Stimulated activated CD4-positive, alpha-beta T cell treated with anti-CD3 and anti-CD28 coated beads, Interleukin-4, amount 100 ng/mL, for 1 hour (primary cell): ENCODE results near the gene IFIT3.
"Not testable (repeated sequence)": the region's sequence is repeated elsewhere in the genome, so short reads cannot be mapped to it uniquely, and the experiment has no call there.

Source experiments
- DNase-seq: peaks from one replicate; pipeline ENCODE4 v3.0.0-alpha.2; 2020

IFIT3 gene, protein sequence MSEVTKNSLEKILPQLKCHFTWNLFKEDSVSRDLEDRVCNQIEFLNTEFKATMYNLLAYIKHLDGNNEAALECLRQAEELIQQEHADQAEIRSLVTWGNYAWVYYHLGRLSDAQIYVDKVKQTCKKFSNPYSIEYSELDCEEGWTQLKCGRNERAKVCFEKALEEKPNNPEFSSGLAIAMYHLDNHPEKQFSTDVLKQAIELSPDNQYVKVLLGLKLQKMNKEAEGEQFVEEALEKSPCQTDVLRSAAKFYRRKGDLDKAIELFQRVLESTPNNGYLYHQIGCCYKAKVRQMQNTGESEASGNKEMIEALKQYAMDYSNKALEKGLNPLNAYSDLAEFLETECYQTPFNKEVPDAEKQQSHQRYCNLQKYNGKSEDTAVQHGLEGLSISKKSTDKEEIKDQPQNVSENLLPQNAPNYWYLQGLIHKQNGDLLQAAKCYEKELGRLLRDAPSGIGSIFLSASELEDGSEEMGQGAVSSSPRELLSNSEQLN

DNA sequence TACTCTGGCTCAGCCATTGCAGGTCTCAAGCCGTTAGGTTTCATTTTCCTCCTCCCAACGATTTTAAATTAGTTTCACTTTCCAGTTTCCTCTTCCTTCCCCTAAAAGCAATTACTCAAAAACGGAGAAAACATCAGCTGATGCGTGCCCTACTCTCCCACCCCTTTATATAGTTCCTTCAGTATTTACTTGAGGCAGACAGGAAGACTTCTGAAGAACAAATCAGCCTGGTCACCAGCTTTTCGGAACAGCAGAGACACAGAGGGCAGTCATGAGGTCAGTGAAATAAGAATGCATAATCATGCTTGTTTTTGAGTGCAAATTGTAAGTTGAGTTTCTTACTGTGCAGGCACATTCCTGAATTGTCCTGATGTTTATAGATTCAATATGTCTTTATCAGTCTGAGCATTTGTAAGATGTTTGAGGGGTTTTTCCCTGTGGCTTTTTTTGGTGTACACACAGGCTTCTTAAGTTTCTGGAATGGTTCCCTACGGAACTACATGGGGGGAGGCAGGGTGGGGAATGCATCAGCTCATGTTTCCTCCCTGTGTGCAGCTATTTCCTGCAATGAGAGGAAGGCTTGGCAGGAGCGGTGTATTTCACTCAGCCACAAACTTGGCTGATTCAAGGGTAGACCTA lies at the start of gene IFIT3:
Gene IFIT3 (plus strand): TSS at position 195 of the 639 bp plus-strand sequence. CDS start 77 bp downstream, at position 272.
- no peak for DNase-seq

DNA sequence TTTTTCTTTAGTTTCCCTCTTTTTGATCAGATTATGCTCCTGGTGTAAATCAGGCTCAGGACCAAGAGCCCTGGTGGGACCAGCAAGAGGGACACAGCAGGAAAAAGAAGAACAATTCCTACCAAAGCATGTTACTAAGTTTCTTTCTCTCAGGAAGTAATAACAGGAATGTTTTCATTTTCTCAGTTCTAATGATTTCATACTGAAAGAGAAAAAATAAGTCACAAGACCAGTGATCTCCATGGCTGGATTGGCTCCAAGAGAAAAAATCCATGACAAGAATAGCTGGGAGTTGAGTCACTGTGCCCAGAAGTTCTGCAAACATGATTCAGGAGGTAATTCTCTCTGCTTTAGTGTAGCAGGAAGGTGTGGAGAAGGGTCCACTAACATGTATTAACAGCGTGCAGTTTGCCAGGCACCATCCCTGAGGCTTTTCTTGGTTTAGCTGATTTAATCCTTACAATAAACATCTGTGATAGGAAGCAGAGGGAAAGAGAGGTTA lies 49.7 kb upstream of the IFIT3 start:
- no peak for DNase-seq

DNA sequence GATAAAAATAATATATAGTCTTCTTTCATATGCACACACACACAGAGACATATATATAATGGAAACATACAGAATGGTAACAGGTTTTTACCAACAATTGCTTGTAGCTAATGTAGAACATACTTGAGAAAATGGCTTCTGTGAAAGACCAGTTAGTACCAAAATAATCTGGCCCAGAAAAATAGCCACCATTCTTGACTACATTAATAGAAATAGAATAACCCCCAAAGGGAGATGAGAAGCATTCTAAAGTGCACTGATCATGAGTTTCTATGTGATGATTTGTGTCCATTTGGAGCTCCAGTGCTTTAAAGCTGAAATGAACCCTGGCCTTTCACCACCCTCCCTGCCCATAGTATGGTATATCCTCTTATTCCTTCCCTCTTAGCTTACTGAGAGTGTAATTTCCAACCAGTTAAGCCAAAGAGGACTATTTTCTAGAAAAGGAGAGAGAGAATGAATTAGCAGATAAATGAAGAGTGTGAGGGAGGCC lies 48.9 kb upstream of the IFIT3 start:
- no peak for DNase-seq

DNA sequence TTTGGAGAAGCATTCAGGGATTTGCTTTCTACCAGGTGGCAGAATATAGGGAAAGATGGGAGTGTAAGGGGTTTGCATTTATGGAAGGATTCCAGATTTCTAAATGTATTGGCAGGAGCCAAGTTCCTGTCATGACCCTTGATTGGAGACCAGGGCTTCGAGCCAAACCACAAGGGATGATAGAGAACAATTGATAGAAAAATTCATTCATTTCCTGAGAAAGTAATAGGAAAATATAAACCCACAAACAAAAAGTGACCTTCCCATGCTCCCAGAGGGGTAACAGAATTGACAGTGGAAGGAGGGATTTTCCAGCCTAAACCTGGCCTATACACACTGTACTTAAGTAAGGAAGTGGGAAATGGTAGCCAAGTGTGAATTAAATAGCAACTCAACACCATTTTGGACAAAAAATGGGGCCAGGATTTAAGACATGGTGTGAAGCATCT lies 48.4 kb upstream of the IFIT3 start:
- DNase-seq, result no peak

DNA sequence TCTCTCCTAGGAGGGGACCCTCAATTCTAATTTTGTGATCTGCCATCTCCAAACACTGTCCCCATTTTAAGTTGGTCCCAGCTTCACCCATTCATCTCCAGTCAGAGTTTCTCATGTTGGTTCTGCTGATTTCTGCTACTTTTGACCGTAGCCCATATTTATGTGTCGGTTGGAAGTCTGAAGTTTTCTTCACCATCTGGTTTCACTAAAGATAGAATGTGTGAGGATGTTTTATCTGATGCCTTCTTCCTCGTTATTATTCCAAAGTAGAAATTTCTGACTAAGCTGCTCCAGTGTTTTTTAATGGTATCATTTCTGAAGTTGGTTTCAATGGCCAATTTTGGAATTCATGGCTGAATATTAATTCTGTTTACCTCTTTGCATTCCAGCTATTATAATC lies 47.3 kb upstream of the IFIT3 start:
- no peak for DNase-seq

DNA sequence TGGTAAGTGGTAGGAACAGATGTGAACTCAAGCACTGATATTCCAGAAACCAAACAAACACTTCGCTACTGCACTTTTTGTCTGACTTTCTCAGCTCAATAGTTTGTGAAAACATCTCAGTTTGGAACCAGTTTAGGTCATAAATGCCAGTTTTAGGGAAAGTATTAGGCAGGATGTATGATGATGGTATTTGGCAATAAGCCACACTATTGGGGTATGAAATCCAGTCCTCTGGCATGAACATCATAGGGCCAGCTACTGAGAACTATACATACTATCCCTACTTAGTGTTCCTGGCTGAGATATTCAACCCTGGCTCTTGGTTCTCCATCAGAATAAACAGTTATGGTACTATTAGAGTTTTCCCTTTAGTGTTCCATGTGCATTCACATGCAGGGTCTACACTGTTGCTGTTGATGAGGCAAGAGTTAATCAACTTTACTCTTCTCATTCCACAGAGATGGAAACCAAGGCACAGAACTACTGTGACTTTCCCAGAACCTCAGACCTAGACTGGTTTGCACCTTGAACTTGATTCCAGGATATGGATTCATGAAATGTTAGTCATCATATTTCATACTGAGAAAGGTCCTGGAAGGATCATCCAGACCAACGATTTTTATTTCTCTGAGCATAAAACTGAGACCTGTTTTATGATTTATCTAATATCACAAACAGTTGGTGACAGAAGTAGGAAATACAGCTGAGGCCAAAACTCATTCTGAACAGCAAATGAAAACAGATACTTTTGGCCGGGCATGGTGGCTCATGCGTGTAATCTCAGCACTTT lies 46.0 kb upstream of the IFIT3 start:
- DNase-seq, result no peak

DNA sequence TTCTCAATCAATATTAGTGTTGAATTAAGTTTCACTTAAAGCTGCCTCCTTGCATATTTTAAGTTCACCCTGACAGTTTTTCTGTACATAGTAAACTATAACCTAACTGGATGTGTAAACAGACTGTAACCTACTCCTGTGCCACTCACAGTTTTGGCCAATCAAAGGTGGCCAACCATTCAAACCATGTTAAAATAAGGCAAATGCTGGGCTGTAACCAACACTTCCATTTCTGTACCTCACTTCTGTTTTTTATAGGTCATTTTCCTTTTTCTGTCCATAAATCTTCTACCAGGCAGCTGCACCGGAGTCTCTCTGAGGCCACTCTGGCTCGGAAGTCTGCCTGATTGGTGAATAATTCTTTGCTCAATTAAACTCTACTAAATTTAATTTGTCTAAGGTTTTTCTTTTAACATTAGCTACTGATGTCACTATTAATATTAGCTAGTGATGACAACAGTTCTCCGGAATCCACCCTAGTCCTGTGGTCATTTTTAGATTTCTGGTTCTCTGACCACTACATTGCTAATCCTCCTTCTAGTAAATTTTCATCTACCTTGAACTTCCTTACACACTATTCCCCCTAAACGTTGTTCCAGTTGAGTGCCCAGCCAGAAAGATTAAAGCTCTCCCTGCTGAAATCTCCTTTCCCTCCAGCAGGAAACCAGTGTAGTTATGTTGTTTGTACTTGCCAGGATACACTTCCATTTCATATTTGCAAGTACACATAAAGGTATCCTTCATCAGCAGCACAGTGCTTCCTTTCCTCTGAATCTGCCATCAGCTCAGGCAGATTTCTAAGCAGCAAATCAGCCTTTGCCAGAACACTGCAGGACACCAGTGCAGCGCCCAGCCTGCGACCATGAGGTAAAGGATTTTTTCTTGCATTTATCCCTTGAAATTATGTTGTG lies 44.5 kb upstream of the IFIT3 start:
- DNase-seq, result no peak

DNA sequence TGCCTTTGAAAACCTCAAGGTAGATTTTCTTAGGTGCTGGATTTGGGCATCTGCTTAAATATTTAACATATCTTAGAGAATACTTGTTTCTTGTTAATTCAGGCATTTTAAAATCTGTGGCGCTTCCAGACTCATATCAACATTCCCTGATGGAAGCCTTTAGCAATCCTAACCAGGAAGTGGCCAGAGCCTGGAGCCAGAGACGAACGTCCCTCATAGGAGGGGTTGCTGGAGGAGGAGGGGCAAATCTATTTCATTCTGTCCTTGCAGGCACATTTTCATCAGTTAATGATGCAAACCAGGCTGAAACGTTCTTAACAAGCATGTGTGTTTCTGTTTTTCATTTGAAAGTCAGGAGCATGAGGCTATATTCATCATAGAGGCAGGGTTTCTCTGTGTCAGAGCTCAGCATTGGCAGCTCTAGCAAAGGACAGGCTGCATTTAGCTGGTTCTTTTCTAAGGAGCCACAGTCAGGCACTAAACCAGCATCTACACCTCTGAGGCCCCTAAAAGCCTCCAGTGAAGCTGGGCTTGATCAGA lies 43.8 kb upstream of the IFIT3 start:
- DNase-seq, result no peak

DNA sequence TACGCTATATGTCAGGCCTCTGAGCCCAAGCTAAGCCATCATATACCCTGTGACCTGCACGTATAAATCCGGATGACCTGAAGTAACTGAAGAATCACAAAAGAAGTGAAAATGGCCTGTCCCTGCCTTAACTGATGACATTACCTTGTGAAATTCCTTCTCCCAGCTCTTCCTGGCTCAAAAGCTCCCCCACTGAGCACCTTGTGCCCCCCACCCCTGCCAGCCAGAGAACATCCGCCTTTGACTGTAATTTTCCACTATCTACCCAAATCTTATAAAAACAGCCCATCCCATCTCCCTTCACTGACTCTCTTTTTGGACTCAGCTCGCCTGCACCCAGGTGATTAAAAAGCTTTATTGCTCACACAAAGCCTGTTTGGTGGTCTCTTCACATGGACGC lies 43.1 kb upstream of the IFIT3 start:
- not testable (repeated sequence) for DNase-seq

DNA sequence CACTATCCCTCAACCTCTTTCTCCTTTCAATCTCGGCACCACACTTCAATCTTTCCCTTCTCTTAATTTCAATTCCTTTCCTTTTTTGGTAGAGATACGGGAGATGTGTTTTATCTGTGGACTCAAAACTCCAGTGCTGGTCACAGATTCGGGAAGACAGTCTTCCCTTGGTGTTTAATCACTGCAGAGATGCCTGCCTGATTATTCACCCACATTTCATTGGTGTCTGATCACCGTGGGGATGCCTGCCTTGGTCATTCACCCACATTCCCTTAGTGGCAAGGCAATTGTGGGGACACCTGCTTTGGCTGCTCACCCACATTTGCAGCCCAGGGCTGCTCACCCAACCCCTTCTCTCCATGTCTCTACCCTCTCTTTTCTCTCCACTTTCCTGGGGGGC lies 42.5 kb upstream of the IFIT3 start:
- not testable (repeated sequence) for DNase-seq

DNA sequence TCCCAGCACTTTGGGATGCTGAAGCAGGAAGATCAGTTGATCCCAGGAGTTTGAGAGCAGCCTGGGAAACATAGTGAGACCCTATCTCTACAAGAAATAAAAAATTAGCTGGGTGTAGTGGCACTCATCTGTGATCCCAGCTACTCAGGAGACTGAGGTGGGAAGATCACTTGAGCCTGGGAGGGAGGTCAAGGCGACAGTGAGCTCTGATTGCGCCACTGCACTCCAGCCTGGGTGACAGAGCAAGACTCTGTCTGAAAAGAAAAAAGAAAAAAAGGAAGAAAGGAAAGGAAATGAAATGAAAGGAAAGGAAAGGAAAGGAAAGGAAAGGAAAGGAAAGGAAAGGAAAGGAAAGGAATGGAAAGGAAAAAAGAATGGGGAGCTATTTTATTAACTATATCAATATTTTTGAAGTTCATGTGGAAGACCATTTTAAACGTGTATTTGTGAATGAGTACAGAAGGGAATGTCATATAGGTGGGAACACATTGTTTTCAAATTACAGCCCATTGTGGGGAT lies 33.0 kb upstream of the IFIT3 start:
- DNase-seq, result no peak

DNA sequence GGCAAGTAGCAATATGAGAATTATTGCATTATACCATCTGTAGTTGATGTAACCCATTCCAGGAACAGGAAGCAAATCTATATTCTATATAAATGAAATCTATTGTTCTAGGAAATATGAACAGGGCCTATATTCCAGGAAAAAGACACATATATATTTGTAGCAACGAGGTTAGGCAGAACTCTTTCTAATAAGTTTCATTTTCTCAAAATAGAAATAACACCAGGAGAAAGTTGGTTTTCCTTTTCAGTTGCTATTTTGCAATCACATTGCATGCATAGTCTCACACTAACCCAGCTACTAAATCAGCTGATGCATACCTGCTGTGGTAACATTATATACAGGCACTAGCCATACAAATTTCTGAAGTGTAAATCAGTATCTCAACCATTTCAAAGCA lies 32.2 kb upstream of the IFIT3 start:
- DNase-seq, result no peak

DNA sequence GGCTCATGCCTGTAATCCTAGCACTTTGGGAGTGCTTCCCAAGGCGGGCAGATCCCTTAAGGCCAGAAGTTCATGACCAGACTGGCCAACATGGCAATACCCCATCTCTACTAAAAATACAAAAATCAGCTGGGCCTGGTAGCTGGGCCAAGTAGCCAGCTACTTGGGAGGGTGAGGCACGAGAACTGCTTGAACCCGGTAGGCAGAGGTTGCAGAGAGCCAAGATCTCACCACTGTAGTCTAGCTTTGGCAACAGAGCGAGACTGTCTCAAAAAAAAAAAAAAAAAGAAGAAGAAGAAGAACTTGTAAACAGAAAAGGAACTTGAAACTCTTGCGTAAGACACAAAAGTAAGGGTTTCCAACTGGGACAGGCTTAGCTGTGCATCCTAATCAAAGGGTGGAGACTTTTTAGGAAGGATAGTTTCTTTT lies 31.6 kb upstream of the IFIT3 start:
- DNase-seq, result no peak

DNA sequence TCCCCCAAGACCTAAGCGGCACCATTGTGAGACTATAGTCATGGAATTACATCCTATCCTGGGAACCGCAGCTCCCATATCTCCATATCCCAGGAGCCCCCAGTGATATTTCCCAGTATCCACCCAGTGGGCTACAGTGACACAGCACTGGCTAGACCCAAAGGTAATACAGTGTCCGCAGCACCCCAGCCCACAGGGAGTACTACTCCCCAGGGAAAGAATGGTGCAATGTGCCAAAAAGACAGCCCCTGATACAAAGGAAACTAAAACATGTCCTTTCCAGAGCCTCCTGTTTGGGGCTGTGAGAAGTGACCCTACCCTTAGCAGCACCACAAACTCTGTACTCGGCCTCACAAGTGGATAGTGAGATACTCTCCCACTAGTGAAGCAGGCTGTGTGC lies 30.4 kb upstream of the IFIT3 start:
- no peak for DNase-seq

DNA sequence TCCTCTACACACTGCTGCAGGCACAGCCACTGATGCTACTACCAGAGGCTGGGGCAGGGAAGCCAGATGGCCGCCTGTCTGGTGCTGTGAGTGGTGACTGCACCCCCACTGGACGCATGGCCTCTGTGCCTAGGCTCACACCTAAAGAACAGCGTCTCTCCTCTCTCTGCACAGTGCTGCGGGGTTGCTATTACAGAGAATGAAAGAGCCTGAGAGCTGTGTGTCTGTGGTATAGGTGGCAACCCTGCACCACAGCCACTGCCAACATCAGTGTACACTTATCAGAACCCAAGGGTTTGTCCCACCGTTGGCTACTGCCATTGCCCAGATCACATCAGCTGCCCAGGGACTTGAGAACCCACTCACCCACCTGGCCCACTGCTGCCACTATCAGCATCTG lies 30.0 kb upstream of the IFIT3 start:
- DNase-seq, result no peak

DNA sequence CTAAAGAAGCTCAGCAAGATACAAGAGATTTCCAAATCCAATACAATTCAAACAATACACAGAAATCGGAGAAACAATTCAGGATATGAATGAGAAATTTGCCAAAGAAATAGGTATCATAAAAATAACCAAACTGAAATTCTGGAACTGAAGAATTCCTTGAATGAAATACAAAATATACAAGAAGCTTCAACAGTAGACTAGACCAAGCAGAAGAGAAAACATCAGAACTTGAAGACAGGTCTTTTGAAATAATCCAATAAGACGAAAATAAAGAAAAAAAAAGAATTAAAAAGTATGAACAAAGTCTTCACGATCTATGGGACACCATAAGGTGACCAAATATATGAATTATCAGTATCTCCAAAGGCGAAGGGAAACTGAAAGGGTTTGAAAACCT lies 28.8 kb upstream of the IFIT3 start:
- no peak for DNase-seq

DNA sequence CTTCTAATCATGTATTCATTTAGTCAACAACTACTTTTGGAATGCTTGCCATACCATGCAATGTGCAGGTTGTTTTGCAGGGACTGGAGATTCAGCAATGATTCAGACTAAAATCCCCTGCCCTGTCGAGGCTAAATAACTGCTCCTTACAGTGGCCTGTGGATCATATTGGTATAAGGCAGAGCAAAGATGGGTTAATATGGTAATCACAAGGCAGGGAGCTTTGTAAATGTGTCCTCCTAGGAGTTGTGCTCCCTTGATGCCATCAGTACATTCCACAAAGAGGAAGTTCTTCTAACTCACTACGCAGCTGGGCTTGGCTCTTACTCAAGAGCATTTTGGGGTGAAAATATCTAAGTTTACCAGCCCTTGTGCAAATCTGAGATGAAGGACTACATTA lies 26.6 kb upstream of the IFIT3 start:
- no peak for DNase-seq

DNA sequence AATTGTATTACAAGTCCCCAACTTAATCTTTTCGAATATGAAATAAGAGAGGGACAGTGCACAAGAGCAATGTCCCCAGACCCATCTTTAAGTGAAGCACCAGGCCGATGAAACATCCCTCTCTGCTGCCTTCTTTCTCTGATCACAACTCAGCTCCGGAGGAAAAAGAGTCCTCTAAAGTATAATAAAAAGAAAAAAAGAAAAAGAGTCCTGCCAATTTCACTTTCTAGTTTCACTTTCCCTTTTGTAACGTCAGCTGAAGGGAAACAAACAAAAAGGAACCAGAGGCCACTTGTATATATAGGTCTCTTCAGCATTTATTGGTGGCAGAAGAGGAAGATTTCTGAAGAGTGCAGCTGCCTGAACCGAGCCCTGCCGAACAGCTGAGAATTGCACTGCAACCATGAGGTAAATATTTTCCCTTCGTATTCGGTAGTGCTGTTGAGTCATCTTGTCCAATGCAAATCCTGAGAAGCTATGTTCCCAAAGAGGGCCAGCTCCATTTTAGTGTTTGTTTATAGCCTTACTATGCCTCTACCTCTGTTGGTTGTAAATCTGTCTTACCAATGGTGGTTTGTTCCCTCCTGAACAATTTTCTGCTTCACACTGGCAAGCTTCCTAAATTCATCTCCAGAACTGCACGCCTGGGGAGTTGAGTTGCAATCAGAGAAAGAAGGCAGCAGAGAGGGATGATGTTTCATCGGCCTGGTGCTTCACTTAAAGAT lies 25.9 kb upstream of the IFIT3 start, which contains the start of gene IFIT2:
Gene IFIT2 (plus strand): TSS at position 326 of the 725 bp plus-strand sequence. CDS start 78 bp downstream, at position 404.
- no peak for DNase-seq

DNA sequence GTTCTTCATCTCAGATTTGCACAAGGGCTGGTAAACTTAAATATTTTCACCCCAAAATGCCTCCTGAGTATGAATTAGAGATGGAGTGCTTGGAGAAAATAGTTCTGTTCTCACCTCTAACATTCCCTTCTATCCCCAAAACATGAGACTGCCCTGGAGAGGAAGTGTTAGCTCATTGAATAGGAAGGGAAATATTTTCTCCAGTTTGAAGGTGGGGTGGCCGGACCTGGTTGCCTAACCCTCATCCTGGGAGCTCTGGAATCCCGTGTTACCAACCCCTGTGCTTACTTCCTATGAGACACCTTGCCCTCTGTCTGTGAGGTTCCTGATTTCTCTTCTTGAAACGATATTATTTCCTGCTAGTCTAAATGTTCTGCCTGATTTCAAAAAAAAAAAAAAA lies 25.2 kb upstream of the IFIT3 start:
- no peak for DNase-seq

DNA sequence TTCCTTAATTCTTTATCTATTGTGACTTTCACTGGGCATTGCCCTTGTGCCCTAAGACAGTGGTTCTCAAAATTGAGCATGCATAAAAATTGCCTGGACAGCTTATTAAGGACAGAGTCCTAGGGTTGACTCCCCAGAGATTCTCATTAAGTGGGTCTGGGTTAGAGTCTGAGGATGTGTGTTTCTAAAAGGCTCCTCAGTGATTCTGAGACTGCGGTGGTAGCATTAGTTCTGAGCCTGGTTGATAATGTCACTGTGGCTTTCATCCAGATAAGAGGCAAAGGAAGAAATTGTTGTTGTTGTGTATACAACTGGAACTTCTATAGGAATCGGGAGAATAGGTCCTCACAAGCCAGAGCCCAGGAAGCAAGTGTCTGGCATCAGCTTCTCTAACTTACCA lies 24.6 kb upstream of the IFIT3 start:
- DNase-seq, result no peak

DNA sequence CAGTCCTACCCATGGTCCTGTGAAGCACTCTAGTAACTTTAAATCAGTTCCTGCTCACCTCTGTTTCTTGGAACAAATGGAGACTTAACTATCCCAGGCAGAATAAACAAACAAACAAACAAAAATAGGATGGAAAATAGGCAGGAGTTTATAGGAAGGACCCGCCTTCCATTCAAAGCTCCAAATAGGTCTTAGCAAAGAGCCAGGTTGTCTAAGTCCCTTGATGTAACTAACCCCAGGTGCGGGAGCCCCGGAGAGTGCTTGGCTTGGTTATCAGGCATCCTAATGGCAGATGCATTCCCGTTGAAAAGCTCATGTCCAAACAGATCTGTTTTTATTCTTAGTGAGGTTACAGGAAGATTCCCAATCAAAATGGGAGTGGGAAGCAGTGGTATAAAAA lies 23.8 kb upstream of the IFIT3 start:
- DNase-seq, result no peak
